ENCODE data around the gene TRAFD1.

Gene TRAFD1

GRCh38 chr12:112178796-112179195 is 53.4 kb downstream of the TRAFD1 start:
- no peak for DNase-seq

GRCh38 chr12:112179341-112179740 is 54.0 kb downstream of the TRAFD1 start:
- DNase-seq = no peak

- no peak for DNase-seq
These were observed 54.6 kb downstream of the TRAFD1 start for GRCh38 chr12:112179916-112180315.

GRCh38 chr12:112180422-112180821 is 55.1 kb downstream of the TRAFD1 start:
- DNase-seq = no peak

GRCh38 chr12:112182499-112182898 is 57.1 kb downstream of the TRAFD1 start:
- DNase-seq = no peak

- no peak for DNase-seq
These were observed 58.0 kb downstream of the TRAFD1 start for GRCh38 chr12:112183141-112184021.

- no peak for DNase-seq
These were observed 58.9 kb downstream of the TRAFD1 start for GRCh38 chr12:112184056-112184887.

- DNase-seq = no peak
These were observed 59.9 kb downstream of the TRAFD1 start for GRCh38 chr12:112185093-112185923.

- no peak for DNase-seq
These were observed 62.9 kb downstream of the TRAFD1 start for GRCh38 chr12:112188130-112188830.

- no peak for DNase-seq
These were observed 65.1 kb downstream of the TRAFD1 start for GRCh38 chr12:112190231-112191025.

GRCh38 chr12:112191201-112191600 is 65.8 kb downstream of the TRAFD1 start:
- no peak for DNase-seq

- no peak for DNase-seq
These were observed 66.5 kb downstream of the TRAFD1 start for GRCh38 chr12:112191840-112192321.

- no peak for DNase-seq
These were observed 67.1 kb downstream of the TRAFD1 start for GRCh38 chr12:112192475-112192874.

- DNase-seq = no peak
These were observed 69.4 kb downstream of the TRAFD1 start for GRCh38 chr12:112194601-112195247.

- no peak for DNase-seq
These were observed 71.0 kb downstream of the TRAFD1 start for GRCh38 chr12:112196196-112196875.

- no peak for DNase-seq
These were observed 72.9 kb downstream of the TRAFD1 start for GRCh38 chr12:112198120-112198733.

GRCh38 chr12:112199136-112199535 is 73.8 kb downstream of the TRAFD1 start:
- DNase-seq = no peak

Data from activated CD4-positive, CD25-positive, alpha-beta regulatory T cell (primary cell).